ENCODE measurements around the gene ABHD13. TPM values are rescaled to one million over a fixed set of nuclear protein-coding genes. Genes with fewer than 3 reads are reported as not detected.

ABHD13 gene
- total RNA-seq, 1 experiment from 2014 or later: 5.5 TPM

DNA sequence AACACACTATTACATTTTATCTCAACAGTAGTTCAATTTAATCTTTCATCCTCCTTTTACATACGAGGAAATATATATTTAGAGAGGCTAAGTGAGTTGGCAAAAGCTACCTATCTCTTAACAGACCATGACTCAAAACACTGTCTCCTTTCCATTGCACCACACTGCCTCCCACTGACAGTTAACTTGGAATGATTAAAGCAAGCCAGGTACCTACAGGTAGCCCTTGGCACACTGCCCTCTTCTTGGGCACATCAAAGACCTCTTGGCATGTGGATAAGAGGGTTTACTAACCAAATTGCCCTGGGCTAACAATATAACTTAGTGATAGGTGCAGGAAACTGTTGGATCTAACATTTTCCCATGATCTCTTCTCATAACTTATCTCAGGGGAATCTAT is 1.8 kb downstream of the ABHD13 start:
- intact Hi-C loops (cut with micrococcal nuclease; ENCODE audit: unreplicated experiment): no loop called here
- POLR2A ChIA-PET (ENCODE audit: unreplicated experiment): interaction anchor here (0.6 kb wide), 1 partner anchor 518 kb away, joined by 3 read pairs; no protein-coding TSS in a partner anchor

DNA sequence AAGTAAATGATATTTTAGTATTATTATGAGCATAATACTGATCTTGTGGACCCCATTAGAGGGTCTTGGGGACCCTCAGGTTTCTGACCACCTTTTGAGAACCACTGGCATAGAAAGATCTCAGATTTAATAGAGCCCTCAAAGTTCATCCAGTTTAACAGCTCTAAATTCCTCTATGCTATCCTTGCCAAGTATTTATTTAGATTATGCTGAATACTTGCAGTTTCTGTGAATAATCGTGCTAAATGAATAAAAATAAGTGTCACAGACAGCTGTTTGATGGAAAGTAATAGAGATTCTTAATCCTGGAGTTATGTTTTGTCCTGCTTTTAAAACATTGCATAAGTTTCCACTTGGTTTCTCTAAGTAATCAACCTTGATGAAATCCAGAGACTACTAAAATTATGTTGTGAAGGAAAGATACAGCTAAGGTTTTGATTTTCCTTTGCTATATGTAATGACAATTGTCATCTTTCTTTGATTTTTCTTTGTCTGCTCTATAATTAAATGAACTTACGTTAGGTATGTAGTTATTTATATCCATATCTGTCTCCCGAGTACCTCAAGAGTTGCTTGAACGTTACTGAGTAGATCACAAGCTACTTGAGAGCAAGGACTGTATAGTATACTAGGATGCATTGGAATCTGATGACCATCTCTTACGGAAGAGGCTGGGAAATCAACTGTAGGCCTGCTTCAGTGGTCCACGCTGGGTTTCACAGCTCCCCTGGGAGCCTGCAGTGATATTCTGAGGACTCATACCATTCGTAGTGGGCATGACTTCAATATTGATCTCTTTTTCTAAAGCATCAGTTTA is 5.7 kb downstream of the ABHD13 start:
- H4K20me1 ChIP-seq (ENCODE audit: insufficient read depth): peaks cover 56% of the 10 kb centered on the region
- BruUV-seq (replicated peaks): no TSS peak
- peaks cover 81% of the 10 kb centered on the region for H3K79me2 ChIP-seq (ENCODE audit: low read depth)

More for the DNA sequence above, 1.8 kb downstream of the ABHD13 start:
- CTCF ChIA-PET: interaction anchor here (0.6 kb wide), 1 partner anchor 389 kb away, joined by 5 read pairs; no protein-coding TSS in a partner anchor
- peak overlapping the region; percentile 90 for H3K4me2 ChIP-seq
- no peaks in the 10 kb centered on the region for H3K27me3 ChIP-seq (ENCODE audit: insufficient read depth, low read depth)
- peaks cover 31% of the 10 kb centered on the region for H3K4me1 ChIP-seq (replicated peaks; ENCODE audit: insufficient read depth)
- peak overlapping the region; percentile 96 for H3K4me3 ChIP-seq
- H3K9me2 ChIP-seq (ENCODE audit: insufficient read depth): no peaks in the 10 kb centered on the region
- no TSS peak for BruUV-seq (replicated peaks)
- no peak overlapping the region for H3K27ac ChIP-seq
- H3K79me2 ChIP-seq (ENCODE audit: low read depth): peaks cover 85% of the 10 kb centered on the region
- DNase-seq: peak in 1 of 2 experiments; percentile 78
- peaks cover 33% of the 10 kb centered on the region for H4K20me1 ChIP-seq (ENCODE audit: insufficient read depth)
- 0 out of 2 replicates have a peak overlapping the region, but pooled peaks have one; percentile 5 for H2AFZ ChIP-seq
- no peaks in the 10 kb centered on the region for H3K9me3 ChIP-seq (ENCODE audit: insufficient read depth, low read depth)
- H3F3A ChIP-seq (ENCODE audit: insufficient read depth, low read depth): peaks cover 8% of the 10 kb centered on the region
- TF ChIP-seq CTCF (conservative IDR thresholded peaks at IDR 0.05): no peak; the same call in 1 of the 2 replicates
- TF ChIP-seq EZH2 (IDR thresholded peaks at IDR 0.05; ENCODE audit: low read depth): no peak
- H3K36me3 ChIP-seq (ENCODE audit: low read depth): no peaks in the 10 kb centered on the region

GRCh38 chr13:108225440-108225839 is 7.2 kb downstream of the ABHD13 start:
- Histone ChIP-seq H3K27me3 (ENCODE audit: insufficient read depth, low read depth) (no peaks in the 10 kb centered on the region), H3K4me2 (no peak overlapping the region), H3K9me3 (ENCODE audit: insufficient read depth, low read depth) (no peaks in the 10 kb centered on the region), H3K36me3 (ENCODE audit: low read depth) (no peaks in the 10 kb centered on the region), H3K9me2 (ENCODE audit: insufficient read depth) (no peaks in the 10 kb centered on the region), H2AFZ (no peak overlapping the region), H3K4me1 (replicated peaks; ENCODE audit: insufficient read depth) (peaks cover 7% of the 10 kb centered on the region), H3K27ac (no peak overlapping the region), H4K20me1 (ENCODE audit: insufficient read depth) (peaks cover 47% of the 10 kb centered on the region), H3K79me2 (ENCODE audit: low read depth) (peaks cover 75% of the 10 kb centered on the region), H3K4me3 (no peak overlapping the region), H3F3A (ENCODE audit: insufficient read depth, low read depth) (peaks cover 6% of the 10 kb centered on the region)
- BruUV-seq (replicated peaks): no TSS peak
- TF ChIP-seq CTCF (conservative IDR thresholded peaks at IDR 0.05) (no peak), EZH2 (IDR thresholded peaks at IDR 0.05; ENCODE audit: low read depth) (no peak)
- ChIA-PET POLR2A (ENCODE audit: unreplicated experiment) (no interaction called here), CTCF (no interaction called here)
- intact Hi-C loops (cut with micrococcal nuclease; ENCODE audit: unreplicated experiment): no loop called here
- no peak for DNase-seq

More for the DNA sequence above, 5.7 kb downstream of the ABHD13 start:
- Histone ChIP-seq H3K27me3 (ENCODE audit: insufficient read depth, low read depth) (no peaks in the 10 kb centered on the region), H2AFZ (no peak overlapping the region), H3K4me2 (no peak overlapping the region), H3K27ac (no peak overlapping the region), H3K9me2 (ENCODE audit: insufficient read depth) (no peaks in the 10 kb centered on the region), H3K4me1 (replicated peaks; ENCODE audit: insufficient read depth) (peaks cover 15% of the 10 kb centered on the region), H3F3A (ENCODE audit: insufficient read depth, low read depth) (peaks cover 6% of the 10 kb centered on the region), H3K4me3 (no peak overlapping the region), H3K36me3 (ENCODE audit: low read depth) (no peaks in the 10 kb centered on the region), H3K9me3 (ENCODE audit: insufficient read depth, low read depth) (no peaks in the 10 kb centered on the region)
- DNase-seq: no peak
- ChIA-PET CTCF (no interaction called here), POLR2A (ENCODE audit: unreplicated experiment) (interaction anchor here (0.6 kb wide), 1 partner anchor 974 kb away, joined by 3 read pairs; no protein-coding TSS in a partner anchor)
- intact Hi-C loops (cut with micrococcal nuclease; ENCODE audit: unreplicated experiment): no loop called here
- TF ChIP-seq CTCF (conservative IDR thresholded peaks at IDR 0.05): no peak
- no peak for TF ChIP-seq EZH2 (IDR thresholded peaks at IDR 0.05; ENCODE audit: low read depth)

All from PC-9 (cell line).